K562 (cell line): ENCODE measurements around the gene ARHGAP42. TPM values are rescaled to one million over a fixed set of nuclear protein-coding genes. Genes with fewer than 3 reads are reported as not detected.

ENCODE experiments used
- ATAC-seq: fragments of 200-7000 bp; cut with Tn5 transposase; 3 replicates; pipeline ENCODE4 v1.9.1; 2020; ENCODE audit warnings: moderate library complexity
- BruUV-seq: library from RNA; stranded (reverse); fragments of 400-500 nt; replicated peaks from 2 replicates; lab custom pipeline; 2021; lab: Mats Ljungman, UMichigan
- CTCF ChIA-PET: fragments of 300-600 bp; formaldehyde crosslinking; extraction: SDS; loops from one replicate; lab custom pipeline; 2021; ENCODE audit warnings: low intra/inter-chr PET ratio; lab: Yijun Ruan, JAX
- POLR2A ChIA-PET: fragments of 300-600, 350-650 bp; sonication (Branson Sonifier 250); formaldehyde crosslinking; extraction: SDS; loops from one replicate; lab custom pipeline; 2021; ENCODE audit warnings: antibody characterized with exemption, inconsistent platforms; lab: Yijun Ruan, JAX
- DNase-seq, 4 experiments: peaks; one replicate each; pipeline versions ENCODE4 v3.0.0 to v3.0.0-alpha.2; 2011 to 2018; ENCODE audit warnings: low spot score in 3 of 4, mixed read lengths in 3 of 4; ENCODE audit errors: extremely low read depth in 1 of 4
- FAIRE-seq: peaks from 2 replicates; lab custom pipeline; 2011; peaks lifted over from hg19 to GRCh38; lab: Jason Lieb, UNC
- H2AFZ ChIP-seq: 2 replicates; pipeline ENCODE4 v1.6.0; 2011; ENCODE audit warnings: low read depth, low read length, control low read depth, inconsistent platforms
- H3K27ac ChIP-seq: fragments of 200-600 bp; 3 replicates; pipeline ENCODE4 v1.8.0; 2011; ENCODE audit warnings: low read depth, mild to moderate bottlenecking, control low read depth, inconsistent platforms, low read length, moderate library complexity, mixed read lengths; ENCODE audit errors: extremely low read depth
- H3K27me3 ChIP-seq, 2 experiments: fragments of 300-600 bp in 1 of 2; 2 replicates in 1 of 2; 3 replicates in 1 of 2; pipeline versions ENCODE4 v1.6.0 to v1.8.0; 2011; ENCODE audit warnings: inconsistent platforms in 2 of 2, low read length in 2 of 2, mild to moderate bottlenecking in 1 of 2, mixed read lengths in 1 of 2, moderate library complexity in 1 of 2; ENCODE audit not compliant: control insufficient read depth in 2 of 2, insufficient read depth in 2 of 2
- H3K36me3 ChIP-seq: fragments of 300-600 bp; 3 replicates; pipeline ENCODE4 v1.8.0; 2011; ENCODE audit warnings: mild to moderate bottlenecking, low read length, inconsistent platforms; ENCODE audit not compliant: control insufficient read depth, insufficient read depth
- H3K4me1 ChIP-seq, 2 experiments: fragments of 200-600 bp in 1 of 2; replicated peaks in 1 of 2; 2 replicates in 1 of 2; 3 replicates in 1 of 2; pipeline versions ENCODE4 v1.5.1 to v1.8.0; 2011; ENCODE audit warnings: inconsistent platforms in 2 of 2, low read length in 2 of 2, mild to moderate bottlenecking in 1 of 2, mixed read lengths in 1 of 2, moderate library complexity in 1 of 2; ENCODE audit not compliant: control insufficient read depth in 2 of 2, insufficient read depth in 2 of 2
- H3K4me2 ChIP-seq: 2 replicates; pipeline ENCODE4 v1.6.1; 2011; ENCODE audit warnings: low read length, control low read depth, inconsistent platforms, mixed read lengths; ENCODE audit not compliant: insufficient read depth
- H3K4me3 ChIP-seq: fragments of 200-600 bp; sonication (generic), shearing (Covaris generic); 2 replicates; pipeline ENCODE4 v1.5.1; 2016; ENCODE audit warnings: control low read depth, inconsistent platforms
- H3K79me2 ChIP-seq: fragments of 200-600 bp; 3 replicates; pipeline ENCODE4 v1.8.0; 2011; ENCODE audit warnings: low read length, inconsistent platforms; ENCODE audit not compliant: control insufficient read depth, insufficient read depth
- H3K9ac ChIP-seq, 2 experiments: 2 replicates each; pipeline versions ENCODE4 v1.6.0 to v1.6.1; 2011; ENCODE audit warnings: low read depth in 2 of 2, low read length in 2 of 2, control low read depth in 1 of 2, inconsistent platforms in 1 of 2, mild to moderate bottlenecking in 1 of 2, mixed read lengths in 1 of 2; ENCODE audit not compliant: insufficient read depth in 1 of 2
- H3K9me1 ChIP-seq: one replicate; pipeline ENCODE4 v1.6.0; 2011; ENCODE audit warnings: inconsistent platforms, mild to moderate bottlenecking, low read length, moderate library complexity; ENCODE audit not compliant: control insufficient read depth, insufficient read depth
- H3K9me3 ChIP-seq: replicated peaks from 2 replicates; pipeline ENCODE4 v1.5.1; 2011; ENCODE audit warnings: low read depth, low read length, inconsistent platforms; ENCODE audit not compliant: control insufficient read depth, insufficient read depth
- H4K20me1 ChIP-seq: replicated peaks from 2 replicates; pipeline ENCODE4 v1.6.1; 2011; ENCODE audit warnings: low read length, inconsistent platforms, mixed read lengths; ENCODE audit not compliant: control insufficient read depth, insufficient read depth
- ARHGAP35 ChIP-seq: fragments of 450-650 bp; IDR thresholded peaks from 2 replicates; pipeline ENCODE4 v1.6.1; 2018; ENCODE audit not compliant: partially characterized antibody
- ELK3 ChIP-seq: fragments of 450-650 bp; formaldehyde crosslinking; IDR thresholded peaks from 2 replicates; pipeline ENCODE4 v1.4.0; 2020; ENCODE audit warnings: mild to moderate bottlenecking
- JUN ChIP-seq, 2 experiments: sonication (generic) in 1 of 2; formaldehyde crosslinking in 1 of 2; IDR thresholded peaks; 2 replicates each; pipeline versions ENCODE4 v1.6.1 to v1.8.0; 2012 to 2022; ENCODE audit warnings: borderline replicate concordance in 2 of 2, mild to moderate bottlenecking in 2 of 2, improper control_type of control experiment in 1 of 2, low read depth in 1 of 2, low read length in 1 of 2, missing genetic modification reagents in 1 of 2
- MAFK ChIP-seq: IDR thresholded peaks from 2 replicates; pipeline ENCODE4 v1.6.1; 2011; ENCODE audit warnings: low read length, improper control_type of control experiment
- POLR3G ChIP-seq: IDR thresholded peaks from 2 replicates; pipeline ENCODE4 v1.6.1; 2011; ENCODE audit not compliant: insufficient read length, insufficient replicate concordance; ENCODE audit errors: extremely low read depth
- RCOR1 ChIP-seq, 2 experiments: IDR thresholded peaks; 2 replicates each; pipeline ENCODE4 v1.6.1; 2012; ENCODE audit warnings: low read depth in 2 of 2, low read length in 2 of 2, borderline replicate concordance in 1 of 2, improper control_type of control experiment in 1 of 2
- ZNF12 ChIP-seq: sonication (generic); formaldehyde crosslinking; IDR thresholded peaks from 2 replicates; pipeline ENCODE4 v1.4.0; 2020; ENCODE audit warnings: mild to moderate bottlenecking, missing genetic modification reagents
- WGBS: fragments of 100-300 bp; shearing (Covaris generic); methylation state at CpG from one replicate; pipeline ENCODE4 v1.1.6; 2016; ENCODE audit warnings: low coverage, mixed read lengths; ENCODE audit not compliant: insufficient coverage; ENCODE audit errors: missing lambda C conversion rate; 5-methylcytosine and 5-hydroxymethylcytosine counted together
- in situ Hi-C: fragments of 300-500 bp; cut with MboI; formaldehyde crosslinking; loops from 4 replicates; pipeline ENCODE4 v1.15.0; 2018; ENCODE audit warnings: inconsistent platforms, mixed read lengths
- intact Hi-C: fragments of 100-400 bp; cut with micrococcal nuclease; formaldehyde crosslinking; loops from 2 replicates; pipeline ENCODE4 v1.14.2; 2022
- polyA plus RNA-seq, 8 experiments: library from polyadenylated mRNA; depleted of rRNA in 4 of 8; stranded (reverse) in 5 of 8; unstranded in 3 of 8; fragments of >200 nt; fragmentation: Nextera tagmentation in 2 of 8; fragmentation: Illumina TruSeq in 1 of 8; extraction: Ambion mirVana in 2 of 8; extraction: Trizol in 1 of 8; gene quantifications; 2 replicates each; pipeline versions ENCODE4 v1.2.1 to v1.2.3, GENCODE V29; 2011 to 2014; ENCODE audit warnings: inconsistent platforms in 1 of 8, missing spikeins in 1 of 8
- total RNA-seq, 7 experiments: library from RNA; depleted of rRNA in 6 of 7; stranded (reverse); fragments of >200 nt in 6 of 7; fragmentation: Illumina TruSeq in 2 of 7; extraction: Trizol in 2 of 7; gene quantifications; 2 replicates each; pipeline versions ENCODE4 v1.2.1 to v1.2.3, GENCODE V29; 2011 to 2021; ENCODE audit warnings: low replicate concordance in 1 of 7
- TF ChIP-seq, protein P1 (sequence below): fragments of 450-650 bp; IDR thresholded peaks from 2 replicates; pipeline ENCODE4 v1.6.1; 2016; ENCODE audit warnings: antibody characterized with exemption
- TF ChIP-seq, protein P2 (sequence below): IDR thresholded peaks from 2 replicates; pipeline ENCODE4 v1.6.1; 2016; ENCODE audit warnings: missing genetic modification characterization, missing compliant biosample characterization
- TF ChIP-seq, protein P3 (sequence below): fragments of 200-400 bp; formaldehyde crosslinking; IDR thresholded peaks from 2 replicates; pipeline ENCODE4 v1.6.1; 2017; ENCODE audit warnings: mild to moderate bottlenecking, low read depth, low read length, moderate library complexity

Gene ARHGAP42
- total and polyA plus RNA-seq, 9 of the 15 experiments (the other 6 are each of a cell fraction or from before 2014, with no cell fraction given) = 0.95 to 6.1 (median 2.4) TPM

- TF ChIP-seq, protein P1, sequence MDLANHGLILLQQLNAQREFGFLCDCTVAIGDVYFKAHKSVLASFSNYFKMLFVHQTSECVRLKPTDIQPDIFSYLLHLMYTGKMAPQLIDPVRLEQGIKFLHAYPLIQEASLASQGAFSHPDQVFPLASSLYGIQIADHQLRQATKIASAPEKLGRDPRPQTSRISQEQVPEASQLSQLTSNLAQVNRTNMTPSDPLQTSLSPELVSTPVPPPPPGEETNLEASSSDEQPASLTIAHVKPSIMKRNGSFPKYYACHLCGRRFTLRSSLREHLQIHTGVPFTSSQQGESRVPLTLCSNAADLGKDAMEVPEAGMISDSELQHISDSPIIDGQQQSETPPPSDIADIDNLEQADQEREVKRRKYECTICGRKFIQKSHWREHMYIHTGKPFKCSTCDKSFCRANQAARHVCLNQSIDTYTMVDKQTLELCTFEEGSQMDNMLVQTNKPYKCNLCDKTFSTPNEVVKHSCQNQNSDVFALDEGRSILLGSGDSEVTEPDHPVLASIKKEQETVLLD = no peak
Measured at GRCh38 chr11:100824041-100824809, 137.1 kb downstream of the ARHGAP42 start (continued).

GRCh38 chr11:100825626-100826025 lies 138.5 kb downstream of the ARHGAP42 start:
- H2AFZ ChIP-seq = no peak overlapping the region
- H3K4me3 ChIP-seq = no peak overlapping the region
- FAIRE-seq = no peak
- intact Hi-C loops (no loop called here), in situ Hi-C loops (no loop called here)
- ChIA-PET CTCF (no interaction called here), POLR2A (interaction anchor here (0.9 to 1.1 kb wide), 2 partner anchors 40 to 209 kb away, joined by 3 read pairs; no protein-coding TSS in a partner anchor)
- no peaks in the 10 kb centered on the region for H3K27me3 ChIP-seq
- no peaks in the 10 kb centered on the region for H3K9me3 ChIP-seq
- no peaks in the 10 kb centered on the region for H3K9me1 ChIP-seq
- BruUV-seq = no TSS peak
- H3K4me2 ChIP-seq = no peak overlapping the region
- no peak overlapping the region for H3K9ac ChIP-seq
- DNase-seq = no peak
- no peak for ATAC-seq
- no peaks in the 10 kb centered on the region for H3K36me3 ChIP-seq
- no peaks in the 10 kb centered on the region for H3K4me1 ChIP-seq
- no peaks in the 10 kb centered on the region for H4K20me1 ChIP-seq
- no peak overlapping the region for H3K27ac ChIP-seq
- H3K79me2 ChIP-seq = no peaks in the 10 kb centered on the region
- WGBS = 19% methylated on average over 3 of the region's 3 CpGs
- no peak for TF ChIP-seq JUN (IDR thresholded peaks at IDR 0.05; ENCODE audit: borderline replicate concordance, low read depth, low read length)
- TF ChIP-seq JUN (CRISPR knock-in tag; IDR thresholded peaks at IDR 0.05; ENCODE audit: borderline replicate concordance) = no peak
- TF ChIP-seq MAFK = no peak
- no peak for TF ChIP-seq POLR3G
- TF ChIP-seq ARHGAP35 = no peak
- TF ChIP-seq, protein P2, sequence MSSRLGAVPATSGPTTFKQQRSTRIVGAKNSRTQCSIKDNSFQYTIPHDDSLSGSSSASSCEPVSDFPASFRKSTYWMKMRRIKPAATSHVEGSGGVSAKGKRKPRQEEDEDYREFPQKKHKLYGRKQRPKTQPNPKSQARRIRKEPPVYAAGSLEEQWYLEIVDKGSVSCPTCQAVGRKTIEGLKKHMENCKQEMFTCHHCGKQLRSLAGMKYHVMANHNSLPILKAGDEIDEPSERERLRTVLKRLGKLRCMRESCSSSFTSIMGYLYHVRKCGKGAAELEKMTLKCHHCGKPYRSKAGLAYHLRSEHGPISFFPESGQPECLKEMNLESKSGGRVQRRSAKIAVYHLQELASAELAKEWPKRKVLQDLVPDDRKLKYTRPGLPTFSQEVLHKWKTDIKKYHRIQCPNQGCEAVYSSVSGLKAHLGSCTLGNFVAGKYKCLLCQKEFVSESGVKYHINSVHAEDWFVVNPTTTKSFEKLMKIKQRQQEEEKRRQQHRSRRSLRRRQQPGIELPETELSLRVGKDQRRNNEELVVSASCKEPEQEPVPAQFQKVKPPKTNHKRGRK (tag) = no peak
- no peak for TF ChIP-seq ZNF12 (CRISPR knock-in tag)
- TF ChIP-seq ELK3 (CRISPR knock-in tag) = no peak
- TF ChIP-seq, protein P3, sequence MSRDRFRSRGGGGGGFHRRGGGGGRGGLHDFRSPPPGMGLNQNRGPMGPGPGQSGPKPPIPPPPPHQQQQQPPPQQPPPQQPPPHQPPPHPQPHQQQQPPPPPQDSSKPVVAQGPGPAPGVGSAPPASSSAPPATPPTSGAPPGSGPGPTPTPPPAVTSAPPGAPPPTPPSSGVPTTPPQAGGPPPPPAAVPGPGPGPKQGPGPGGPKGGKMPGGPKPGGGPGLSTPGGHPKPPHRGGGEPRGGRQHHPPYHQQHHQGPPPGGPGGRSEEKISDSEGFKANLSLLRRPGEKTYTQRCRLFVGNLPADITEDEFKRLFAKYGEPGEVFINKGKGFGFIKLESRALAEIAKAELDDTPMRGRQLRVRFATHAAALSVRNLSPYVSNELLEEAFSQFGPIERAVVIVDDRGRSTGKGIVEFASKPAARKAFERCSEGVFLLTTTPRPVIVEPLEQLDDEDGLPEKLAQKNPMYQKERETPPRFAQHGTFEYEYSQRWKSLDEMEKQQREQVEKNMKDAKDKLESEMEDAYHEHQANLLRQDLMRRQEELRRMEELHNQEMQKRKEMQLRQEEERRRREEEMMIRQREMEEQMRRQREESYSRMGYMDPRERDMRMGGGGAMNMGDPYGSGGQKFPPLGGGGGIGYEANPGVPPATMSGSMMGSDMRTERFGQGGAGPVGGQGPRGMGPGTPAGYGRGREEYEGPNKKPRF = no peak
- TF ChIP-seq RCOR1 (IDR thresholded peaks at IDR 0.05; ENCODE audit: borderline replicate concordance in 1 of 2, low read depth in 2 of 2, low read length in 2 of 2) = no peak
